Small intestine (tissue), 7 donors: Measurements from ENCODE around the gene ETV5. TPM values are rescaled to one million over a fixed set of nuclear protein-coding genes. Genes with fewer than 3 reads are reported as not detected.

Experiments
- DNase-seq, 2 donors: peaks; one replicate each; pipeline versions ENCODE4 v3.0.0 to v3.0.0-alpha.2; 2013
- FAIRE-seq: peaks from 2 replicates; lab custom pipeline; 2012; peaks lifted over from hg19 to GRCh38; lab: Jason Lieb, UNC
- H3K27ac ChIP-seq, 3 donors: one replicate each; pipeline ENCODE4 v1.5.1; 2013; ENCODE audit warnings: low read length in 2 of 3, mild to moderate bottlenecking in 2 of 3, control low read depth in 1 of 3, inconsistent platforms in 1 of 3, low read depth in 1 of 3, moderate library complexity in 1 of 3
- H3K27me3 ChIP-seq, 3 donors: one replicate each; pipeline ENCODE4 v1.6.1; 2013; ENCODE audit warnings: low read length in 3 of 3, inconsistent platforms in 1 of 3; ENCODE audit not compliant: control insufficient read depth in 3 of 3, insufficient read depth in 3 of 3
- H3K36me3 ChIP-seq, 3 donors: one replicate each; pipeline ENCODE4 v1.6.1; 2013; ENCODE audit warnings: low read length in 3 of 3, inconsistent platforms in 1 of 3, low read depth in 1 of 3, mild to moderate bottlenecking in 1 of 3, moderate library complexity in 1 of 3; ENCODE audit not compliant: control insufficient read depth in 3 of 3, insufficient read depth in 2 of 3
- H3K4me1 ChIP-seq, 3 donors: one replicate each; pipeline ENCODE4 v1.6.1; 2013; ENCODE audit warnings: low read length in 2 of 3, inconsistent platforms in 1 of 3, low read depth in 1 of 3, mild to moderate bottlenecking in 1 of 3, moderate library complexity in 1 of 3; ENCODE audit not compliant: control insufficient read depth in 3 of 3, insufficient read depth in 2 of 3
- H3K4me3 ChIP-seq, 3 donors: one replicate each; pipeline ENCODE4 v1.5.1; 2013; ENCODE audit warnings: low read length in 3 of 3, control low read depth in 1 of 3, inconsistent platforms in 1 of 3, low read depth in 1 of 3, mild to moderate bottlenecking in 1 of 3, moderate library complexity in 1 of 3
- H3K9me3 ChIP-seq, 2 donors: one replicate each; pipeline ENCODE4 v1.6.1; 2013; ENCODE audit warnings: low read depth in 1 of 2, low read length in 1 of 2; ENCODE audit not compliant: control insufficient read depth in 2 of 2, insufficient read depth in 1 of 2
- WGBS, 3 donors: extraction: QIAGEN DNeasy Blood & Tissue Kit; methylation state at CpG; one replicate each; pipeline ENCODE4 v1.1.7; 2013; 5-methylcytosine and 5-hydroxymethylcytosine counted together
- polyA plus RNA-seq, 4 donors: library from polyadenylated mRNA; stranded (reverse) in 3 of 4; unstranded in 1 of 4; fragments of 200-250 nt in 3 of 4; fragments of 120-200 nt in 1 of 4; gene quantifications; one replicate each; pipeline versions ENCODE4 v1.2.1 to v1.2.3, GENCODE V29; 2013
- donor health status: healthy with polysubstance abuse.
- donor health status: control.
- donor health status: control.
- donor health status: Bipolar disorder and iron deficiency.
- donor health status: healthy.

ETV5 gene
- polyA plus RNA-seq, 4 donors: 0.45 to 4.4 (median 3.3) TPM

- FAIRE-seq (no peak), DNase-seq (no peak)
- H3K27me3 ChIP-seq: no peaks in the 10 kb centered on the region
- H3K27ac ChIP-seq: no peak overlapping the region
- no peaks in the 10 kb centered on the region for H3K9me3 ChIP-seq
- no peaks in the 10 kb centered on the region for H3K36me3 ChIP-seq
- WGBS, 3 donors: 82 to 93% (median 85%) methylated on average over 4 of the region's 4 CpGs
- H3K4me3 ChIP-seq: no peak overlapping the region
- no peaks in the 10 kb centered on the region for H3K4me1 ChIP-seq
These were observed 24.6 kb downstream of the ETV5 start for GRCh38 chr3:186084264-186084663.

- Histone ChIP-seq H3K4me1 (no peaks in the 10 kb centered on the region), H3K9me3 (no peaks in the 10 kb centered on the region), H3K36me3 (no peaks in the 10 kb centered on the region), H3K27me3 (no peaks in the 10 kb centered on the region), H3K4me3 (no peak overlapping the region), H3K27ac (no peak overlapping the region)
- FAIRE-seq (no peak), DNase-seq (no peak)
- 90 to 98% (median 91%) methylated on average over 2 of the region's 2 CpGs for WGBS, 3 donors
These were observed 25.1 kb downstream of the ETV5 start for GRCh38 chr3:186083746-186084145.

DNA sequence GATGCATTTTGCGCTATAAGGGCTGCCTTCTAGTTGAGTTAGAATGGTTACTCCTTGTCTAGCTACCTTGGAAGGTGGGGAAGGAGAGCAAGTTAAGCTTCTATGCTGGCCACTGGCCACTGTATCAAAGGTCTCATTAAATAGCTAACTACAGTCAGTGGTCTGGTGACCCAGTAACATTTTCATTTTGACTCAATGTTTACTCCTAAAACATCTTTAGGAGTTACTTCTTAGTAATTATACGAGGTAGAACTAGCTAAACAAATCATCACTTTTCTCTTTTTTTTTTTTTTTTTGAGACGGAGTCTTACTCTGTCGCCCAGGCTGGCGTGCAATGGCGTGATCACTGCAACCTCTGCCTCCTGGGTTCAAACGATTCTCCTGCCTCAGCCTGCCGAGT lies 26.7 kb downstream of the ETV5 start:
- no peak for FAIRE-seq
- 85 to 89% (median 86%) methylated on average over 8 of the region's 8 CpGs for WGBS, 3 donors
- Histone ChIP-seq H3K36me3 (no peaks in the 10 kb centered on the region), H3K4me1 (no peaks in the 10 kb centered on the region), H3K27ac (no peak overlapping the region), H3K4me3 (no peak overlapping the region), H3K27me3 (no peaks in the 10 kb centered on the region), H3K9me3 (no peaks in the 10 kb centered on the region)
- no peak for DNase-seq

GRCh38 chr3:186081678-186082077 lies 27.2 kb downstream of the ETV5 start:
- H3K9me3 ChIP-seq: no peaks in the 10 kb centered on the region
- no peaks in the 10 kb centered on the region for H3K36me3 ChIP-seq
- DNase-seq: no peak
- no peaks in the 10 kb centered on the region for H3K27me3 ChIP-seq
- no peak overlapping the region for H3K27ac ChIP-seq
- no peak overlapping the region for H3K4me3 ChIP-seq
- 91 to 97% (median 96%) methylated on average over 2 of the region's 2 CpGs for WGBS, 3 donors
- no peaks in the 10 kb centered on the region for H3K4me1 ChIP-seq
- FAIRE-seq: no peak

DNA sequence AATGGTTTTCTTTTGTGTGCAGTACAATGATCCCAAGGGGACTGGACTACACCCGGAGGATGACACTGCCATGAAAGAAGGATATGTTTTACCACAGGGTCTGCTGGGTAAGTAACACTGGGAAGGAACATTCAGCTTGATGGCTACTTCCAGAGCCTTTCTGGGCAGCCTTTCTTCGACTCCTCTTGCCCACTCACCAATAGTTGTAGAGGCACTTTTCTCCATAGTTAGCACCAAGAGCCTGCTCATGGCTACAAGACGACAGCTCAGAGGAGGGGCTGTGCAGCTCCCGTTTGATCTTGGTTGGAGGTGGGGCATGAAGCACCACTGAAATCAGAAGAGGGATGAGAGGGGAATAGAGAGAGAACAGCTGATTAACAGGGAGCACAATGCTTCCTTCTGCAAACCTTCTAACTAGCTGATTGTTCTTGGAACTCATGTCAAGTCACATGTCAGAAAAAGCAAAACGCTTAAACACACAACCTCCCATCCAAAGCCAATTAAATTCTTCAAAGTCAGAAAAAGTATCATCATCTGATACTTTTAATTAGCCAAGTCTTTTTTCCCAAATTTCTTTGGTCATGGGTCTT lies 27.9 kb downstream of the ETV5 start:
- no peak for DNase-seq
- Histone ChIP-seq H3K27me3 (no peaks in the 10 kb centered on the region), H3K27ac (no peak overlapping the region), H3K9me3 (no peaks in the 10 kb centered on the region), H3K36me3 (no peaks in the 10 kb centered on the region), H3K4me1 (no peaks in the 10 kb centered on the region), H3K4me3 (no peak overlapping the region)
- WGBS, 3 donors: 72 to 77% (median 72%) methylated on average over 5 of the region's 5 CpGs
- FAIRE-seq: no peak

DNA sequence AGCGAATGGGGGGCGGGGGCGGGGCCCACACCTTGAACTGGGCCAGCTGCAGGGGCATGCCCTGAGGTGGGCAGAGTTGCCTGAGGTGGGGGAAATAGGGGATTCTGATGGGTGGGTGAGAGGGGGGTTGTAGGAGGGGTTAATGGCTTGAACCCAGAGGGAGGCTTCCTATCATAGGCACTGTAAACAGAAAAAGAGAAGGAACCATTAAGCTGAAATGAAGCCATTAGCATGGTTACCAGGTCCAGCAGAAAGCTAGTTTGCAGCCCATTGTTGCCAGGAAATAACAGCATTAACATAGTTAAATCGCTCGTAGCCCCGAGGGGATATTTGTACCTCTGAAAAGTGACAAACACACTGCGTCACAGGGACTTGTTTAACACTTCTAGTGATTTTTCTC lies 29.0 kb downstream of the ETV5 start:
- no peaks in the 10 kb centered on the region for H3K9me3 ChIP-seq
- no peak overlapping the region for H3K27ac ChIP-seq
- no peak for FAIRE-seq
- H3K36me3 ChIP-seq: no peaks in the 10 kb centered on the region
- no peaks in the 10 kb centered on the region for H3K4me1 ChIP-seq
- no peaks in the 10 kb centered on the region for H3K27me3 ChIP-seq
- WGBS, 3 donors: 77 to 90% (median 89%) methylated on average over 7 of the region's 7 CpGs
- no peak overlapping the region for H3K4me3 ChIP-seq
- DNase-seq: no peak

DNA sequence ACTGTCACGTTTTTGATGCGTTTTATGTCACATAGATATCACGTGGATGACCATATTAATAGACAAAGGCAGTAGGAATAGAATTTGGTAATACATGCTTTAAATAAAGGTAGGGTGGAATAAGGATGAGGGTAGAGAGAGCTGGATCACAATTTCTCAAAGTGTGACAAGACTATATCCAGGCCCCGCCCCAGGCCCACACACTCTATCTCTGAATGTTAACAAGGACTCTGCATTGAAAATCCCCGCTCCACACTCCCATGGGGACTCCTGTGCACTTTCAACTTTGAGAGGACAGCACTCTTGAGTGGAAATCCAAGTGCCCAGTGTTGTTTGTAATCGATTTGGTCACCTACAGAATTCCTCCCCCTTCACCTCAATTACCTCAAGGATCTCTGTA lies 31.4 kb downstream of the ETV5 start:
- FAIRE-seq: no peak
- no peaks in the 10 kb centered on the region for H3K27me3 ChIP-seq

DNA sequence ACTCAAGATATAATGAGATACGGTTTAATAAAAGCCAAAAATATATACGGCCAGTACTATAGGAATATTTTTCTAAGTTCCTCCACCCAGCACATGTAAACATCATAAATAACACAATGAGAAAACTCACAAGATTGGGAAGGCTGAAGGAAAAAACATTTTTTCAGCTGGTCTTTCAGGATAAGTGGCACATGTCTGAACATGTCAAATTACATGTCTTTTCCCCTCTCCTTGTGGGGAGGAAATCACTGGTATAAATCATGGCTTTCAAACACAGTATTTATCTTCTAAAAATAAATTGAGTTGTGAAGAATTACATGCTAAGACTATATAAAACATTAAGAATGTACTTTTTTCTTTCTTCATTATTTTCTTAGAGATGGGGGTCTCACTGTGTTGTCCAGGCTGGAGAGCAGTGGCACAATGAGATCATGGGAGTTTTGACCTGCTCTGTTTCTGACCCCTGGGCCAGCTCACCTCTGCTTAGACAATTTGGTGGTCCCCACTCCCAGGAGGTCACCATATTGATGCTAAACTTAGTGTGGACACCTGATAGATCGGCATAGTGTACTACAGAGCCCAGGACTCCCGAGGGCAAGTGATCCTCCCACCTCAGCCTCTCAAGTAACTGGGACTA lies 32.8 kb downstream of the ETV5 start:
- Histone ChIP-seq H3K36me3 (no peaks in the 10 kb centered on the region), H3K27ac (no peak overlapping the region), H3K27me3 (no peaks in the 10 kb centered on the region), H3K4me1 (no peaks in the 10 kb centered on the region), H3K4me3 (no peak overlapping the region), H3K9me3 (no peaks in the 10 kb centered on the region)
- DNase-seq (no peak), FAIRE-seq (no peak)
- 78 to 85% (median 80%) methylated on average over 4 of the region's 4 CpGs for WGBS, 3 donors

More for the DNA sequence above, 31.4 kb downstream of the ETV5 start:
- Histone ChIP-seq H3K4me3 (no peak overlapping the region), H3K27ac (no peak overlapping the region), H3K4me1 (no peaks in the 10 kb centered on the region), H3K36me3 (no peaks in the 10 kb centered on the region), H3K9me3 (no peaks in the 10 kb centered on the region)
- DNase-seq: no peak
- 86 to 92% (median 88%) methylated on average over 6 of the region's 6 CpGs for WGBS, 3 donors

DNA sequence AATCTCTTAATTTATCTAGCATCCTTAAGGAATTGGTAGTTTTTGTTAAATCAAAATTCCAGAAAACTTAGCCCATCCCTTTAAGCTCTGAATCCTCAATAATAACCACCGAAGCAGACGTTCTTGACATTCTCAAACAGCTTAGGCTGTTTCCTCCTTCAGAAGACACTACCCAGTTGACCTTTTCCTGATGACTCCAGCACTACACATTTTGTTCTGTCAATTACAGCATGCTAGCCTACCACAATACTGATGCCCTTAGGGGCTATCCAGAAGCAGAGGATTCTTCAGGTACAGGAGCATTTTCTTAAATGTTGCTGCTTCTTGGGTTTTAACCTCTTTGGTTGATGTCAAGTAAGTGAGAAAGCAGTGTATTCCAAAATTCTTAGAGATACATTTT lies 33.4 kb downstream of the ETV5 start:
- H3K36me3 ChIP-seq: no peaks in the 10 kb centered on the region
- H3K4me3 ChIP-seq: no peak overlapping the region
- 73 to 93% (median 81%) methylated on average over 2 of the region's 2 CpGs for WGBS, 3 donors
- DNase-seq (no peak), FAIRE-seq (no peak)
- H3K9me3 ChIP-seq: no peaks in the 10 kb centered on the region
- H3K27ac ChIP-seq: no peak overlapping the region
- no peaks in the 10 kb centered on the region for H3K27me3 ChIP-seq
- H3K4me1 ChIP-seq: no peaks in the 10 kb centered on the region
